Caco-2 (cell line): ENCODE measurements around the gene CABP7. TPM values are rescaled to one million over a fixed set of nuclear protein-coding genes. Genes with fewer than 3 reads are reported as not detected.

ENCODE experiments used
- BruUV-seq: library from RNA; stranded (reverse); fragments of 400-500 nt; replicated peaks from 2 replicates; lab custom pipeline; 2021; lab: Mats Ljungman, UMichigan
- CTCF ChIA-PET: fragments of 300-600 bp; sonication (Branson Sonifier 250); formaldehyde crosslinking; loops from one replicate; lab custom pipeline; 2022; ENCODE audit warnings: antibody characterized with exemption; lab: Charles Lee
- POLR2A ChIA-PET: fragments of 300-600 bp; sonication (Branson Sonifier 250); formaldehyde crosslinking; loops from one replicate; lab custom pipeline; 2022; ENCODE audit warnings: antibody characterized with exemption; lab: Charles Lee
- DNase-seq, 2 experiments: peaks; one replicate each; pipeline versions ENCODE4 v3.0.0 to v3.0.0-alpha.2; 2020 to 2022
- H3K27me3 ChIP-seq: replicated peaks from 2 replicates; pipeline ENCODE4 v1.6.0; 2011; ENCODE audit warnings: low read length; ENCODE audit not compliant: control insufficient read depth, insufficient read depth
- H3K36me3 ChIP-seq: 2 replicates; pipeline ENCODE4 v1.5.1; 2011; ENCODE audit warnings: low read length; ENCODE audit not compliant: control insufficient read depth, insufficient read depth
- H3K4me1 ChIP-seq: fragments of 250-450 bp; sonication (Bioruptor Pico); 2 replicates; pipeline ENCODE4 v1.5.1; 2020; ENCODE audit warnings: mild to moderate bottlenecking
- H3K4me3 ChIP-seq: 2 replicates; pipeline ENCODE4 v1.5.1; 2011; ENCODE audit warnings: low read depth, mild to moderate bottlenecking, control low read depth, low read length
- H3K9me3 ChIP-seq: fragments of 250-450 bp; sonication (Bioruptor Pico); 2 replicates; pipeline ENCODE4 v1.5.1; 2020; ENCODE audit warnings: mild to moderate bottlenecking, moderate library complexity
- H3K27ac Mint-ChIP-seq: one replicate; pipeline ENCODE4 v1.8.0; 2022; ENCODE audit warnings: mixed read lengths; ENCODE audit not compliant: unreplicated experiment
- H3K27me3 Mint-ChIP-seq: one replicate; pipeline ENCODE4 v1.8.0; 2022; ENCODE audit warnings: mixed read lengths; ENCODE audit not compliant: insufficient read depth, unreplicated experiment
- H3K36me3 Mint-ChIP-seq: one replicate; pipeline ENCODE4 v1.8.0; 2022; ENCODE audit warnings: mild to moderate bottlenecking, mixed read lengths; ENCODE audit not compliant: insufficient read depth, unreplicated experiment
- H3K4me1 Mint-ChIP-seq: one replicate; pipeline ENCODE4 v1.8.0; 2022; ENCODE audit warnings: low read depth, mixed read lengths; ENCODE audit not compliant: unreplicated experiment
- H3K4me3 Mint-ChIP-seq: one replicate; pipeline ENCODE4 v1.8.0; 2022; ENCODE audit warnings: mild to moderate bottlenecking, moderate library complexity, mixed read lengths; ENCODE audit not compliant: unreplicated experiment
- H3K9me3 Mint-ChIP-seq: one replicate; pipeline ENCODE4 v1.8.0; 2022; ENCODE audit warnings: mixed read lengths; ENCODE audit not compliant: unreplicated experiment
- intact Hi-C: fragments of 100-400 bp; cut with micrococcal nuclease; formaldehyde crosslinking; loops from one replicate; pipeline ENCODE4 v1.10.0; 2022; ENCODE audit not compliant: unreplicated experiment
- total RNA-seq: library from RNA; stranded (reverse); gene quantifications from 2 replicates; pipeline ENCODE4 v1.2.3, GENCODE V29; 2022
- TF ChIP-seq, protein P1 (sequence below), 2 experiments: fragments of 200-600 bp in 1 of 2; IDR thresholded peaks; 1 replicate in 1 of 2; 2 replicates in 1 of 2; pipeline versions ENCODE4 v1.5.1 to v1.8.0; 2011 to 2022; ENCODE audit warnings: antibody characterized with exemption in 1 of 2, control low read depth in 1 of 2, inconsistent platforms in 1 of 2, low read depth in 1 of 2, low read length in 1 of 2, mild to moderate bottlenecking in 1 of 2, moderate library complexity in 1 of 2; ENCODE audit not compliant: insufficient read depth in 1 of 2, severe bottlenecking in 1 of 2, unreplicated experiment in 1 of 2

The CABP7 gene
- total RNA-seq, 1 experiment from 2014 or later: not detected

DNA sequence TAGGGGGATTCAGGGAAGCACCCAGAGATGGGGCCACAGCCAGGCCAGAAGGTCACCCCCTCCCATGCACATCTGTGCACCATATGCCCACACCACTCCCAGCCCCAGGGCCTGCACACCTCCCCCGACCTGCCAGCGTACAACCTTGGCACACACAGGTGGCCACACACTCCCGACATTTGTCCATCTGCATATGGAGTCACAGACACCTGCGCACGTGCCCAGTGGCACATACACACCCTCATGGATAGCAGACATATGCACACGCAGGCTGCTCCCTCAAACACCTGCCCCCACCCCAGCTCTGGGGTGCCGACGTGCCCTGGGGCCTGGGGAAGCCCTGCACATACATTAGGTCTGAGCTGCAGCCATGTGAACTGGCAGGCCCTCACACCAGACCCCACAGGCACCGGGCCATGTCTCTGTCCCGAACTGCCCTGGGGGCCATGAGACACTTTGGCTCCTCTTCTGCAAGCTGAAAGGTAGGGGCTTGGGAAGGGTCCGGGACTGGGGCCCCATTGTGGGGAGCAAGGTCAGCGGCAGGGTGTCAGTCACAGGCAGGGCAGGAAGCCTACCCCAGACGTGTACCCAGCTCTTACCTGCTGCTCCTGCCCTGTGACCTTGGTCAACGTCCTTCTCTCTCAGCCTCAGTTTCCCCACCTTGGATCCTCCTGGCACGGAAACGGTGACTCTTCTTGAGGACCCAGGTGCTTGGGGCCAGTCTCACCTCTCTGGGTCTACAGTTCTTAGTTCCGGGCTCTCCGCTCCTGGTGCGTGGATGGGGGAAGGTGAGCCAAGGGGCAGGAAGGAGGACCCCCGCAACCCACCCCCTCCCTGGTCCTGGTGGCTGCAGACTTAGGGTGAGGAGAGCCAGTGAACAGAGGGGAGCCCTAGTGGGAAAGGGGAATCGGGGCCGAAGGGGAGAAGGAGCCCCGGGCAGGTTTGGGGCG is 579 bp upstream of the CABP7 start:
- Mint-ChIP-seq H3K27me3 (peaks cover 16% of the 10 kb centered on the region), H3K9me3 (no peaks in the 10 kb centered on the region), H3K27ac (no peak overlapping the region), H3K36me3 (no peaks in the 10 kb centered on the region), H3K4me1 (no peaks in the 10 kb centered on the region), H3K4me3 (peak overlapping the region; percentile 48)
- ChIA-PET CTCF (interaction anchor here (2.3 kb wide), 1 partner anchor 83 kb away, joined by 5 read pairs; no protein-coding TSS in a partner anchor), POLR2A (no interaction called here)
- no peak for DNase-seq
- TF ChIP-seq, protein P1, sequence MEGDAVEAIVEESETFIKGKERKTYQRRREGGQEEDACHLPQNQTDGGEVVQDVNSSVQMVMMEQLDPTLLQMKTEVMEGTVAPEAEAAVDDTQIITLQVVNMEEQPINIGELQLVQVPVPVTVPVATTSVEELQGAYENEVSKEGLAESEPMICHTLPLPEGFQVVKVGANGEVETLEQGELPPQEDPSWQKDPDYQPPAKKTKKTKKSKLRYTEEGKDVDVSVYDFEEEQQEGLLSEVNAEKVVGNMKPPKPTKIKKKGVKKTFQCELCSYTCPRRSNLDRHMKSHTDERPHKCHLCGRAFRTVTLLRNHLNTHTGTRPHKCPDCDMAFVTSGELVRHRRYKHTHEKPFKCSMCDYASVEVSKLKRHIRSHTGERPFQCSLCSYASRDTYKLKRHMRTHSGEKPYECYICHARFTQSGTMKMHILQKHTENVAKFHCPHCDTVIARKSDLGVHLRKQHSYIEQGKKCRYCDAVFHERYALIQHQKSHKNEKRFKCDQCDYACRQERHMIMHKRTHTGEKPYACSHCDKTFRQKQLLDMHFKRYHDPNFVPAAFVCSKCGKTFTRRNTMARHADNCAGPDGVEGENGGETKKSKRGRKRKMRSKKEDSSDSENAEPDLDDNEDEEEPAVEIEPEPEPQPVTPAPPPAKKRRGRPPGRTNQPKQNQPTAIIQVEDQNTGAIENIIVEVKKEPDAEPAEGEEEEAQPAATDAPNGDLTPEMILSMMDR (IDR thresholded peaks at IDR 0.05; ENCODE audit: insufficient read depth in 1 of 2, low read depth in 1 of 2, low read length in 1 of 2, severe bottlenecking in 1 of 2, unreplicated experiment in 1 of 2): no peak
- H3K9me3 ChIP-seq: no peaks in the 10 kb centered on the region
- no peaks in the 10 kb centered on the region for H3K36me3 ChIP-seq
- intact Hi-C loops: no loop called here
- H3K4me1 ChIP-seq: no peaks in the 10 kb centered on the region
- BruUV-seq: no TSS peak
- H3K4me3 ChIP-seq: no peak overlapping the region; the same call in 1 of the 2 replicates
- H3K27me3 ChIP-seq: no peaks in the 10 kb centered on the region; the same call in 1 of the 2 replicates

DNA sequence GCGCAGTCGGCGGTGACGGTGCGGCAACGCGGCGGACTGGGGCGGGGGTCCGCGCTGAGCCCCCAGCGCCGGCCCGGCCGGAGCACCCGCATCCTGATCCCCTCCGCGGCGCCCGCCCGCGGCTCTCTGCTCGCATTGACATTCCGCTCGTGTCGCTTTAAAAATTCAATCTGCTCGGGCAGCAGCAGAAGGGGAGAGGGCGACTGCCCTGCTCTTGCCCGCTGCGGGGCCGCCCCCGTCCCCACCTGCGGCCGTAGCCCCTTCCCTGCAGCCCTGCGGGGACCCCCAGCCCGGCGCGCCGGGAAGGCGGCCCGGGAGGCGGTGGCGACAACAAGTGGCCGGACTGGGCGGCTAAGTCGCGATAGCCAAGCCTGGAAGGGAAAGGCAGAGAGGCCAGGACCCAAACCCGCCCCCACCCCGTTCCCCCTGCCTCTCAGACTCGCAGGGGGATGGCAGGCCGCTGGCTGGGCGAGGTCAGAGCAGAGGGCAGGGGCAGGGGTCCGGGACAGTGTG is 1.1 kb downstream of the CABP7 start:
- H3K27me3 Mint-ChIP-seq: peaks cover 15% of the 10 kb centered on the region

DNA sequence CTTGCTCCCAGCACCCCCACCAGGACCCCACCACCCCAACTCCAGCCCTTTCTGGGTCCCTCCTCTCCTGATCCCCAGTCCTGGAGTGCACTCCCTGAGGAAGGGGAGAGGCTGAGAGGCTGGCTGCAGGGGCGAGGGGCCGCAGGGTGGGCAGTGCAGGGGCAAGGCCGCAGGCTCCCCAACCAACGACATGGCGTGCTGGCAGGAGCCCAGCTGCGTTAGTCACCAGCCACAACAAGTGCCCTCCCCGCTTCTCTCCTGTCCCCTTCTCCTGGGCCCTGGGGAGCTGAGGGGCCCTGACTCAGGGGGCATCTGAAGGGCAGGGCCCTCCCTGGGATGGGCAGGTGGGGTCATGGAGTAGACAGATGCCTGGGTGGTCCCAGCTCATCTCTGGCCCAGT is 2.3 kb downstream of the CABP7 start:
- Histone ChIP-seq H3K27me3 (no peaks in the 10 kb centered on the region), H3K4me3 (no peak overlapping the region), H3K36me3 (no peaks in the 10 kb centered on the region), H3K4me1 (no peaks in the 10 kb centered on the region), H3K9me3 (no peaks in the 10 kb centered on the region)
- ChIA-PET POLR2A (no interaction called here), CTCF (no interaction called here)
- H3K4me3 Mint-ChIP-seq: no peak overlapping the region
- peaks cover 10% of the 10 kb centered on the region for H3K27me3 Mint-ChIP-seq
- DNase-seq: no peak
- H3K27ac Mint-ChIP-seq: no peak overlapping the region
- H3K9me3 Mint-ChIP-seq: no peaks in the 10 kb centered on the region
- TF ChIP-seq, protein P1 (IDR thresholded peaks at IDR 0.05; ENCODE audit: insufficient read depth in 1 of 2, low read depth in 1 of 2, low read length in 1 of 2, severe bottlenecking in 1 of 2, unreplicated experiment in 1 of 2): no peak
- intact Hi-C loops: no loop called here
- H3K4me1 Mint-ChIP-seq: no peaks in the 10 kb centered on the region
- BruUV-seq: no TSS peak
- no peaks in the 10 kb centered on the region for H3K36me3 Mint-ChIP-seq

More for the DNA sequence above, 1.1 kb downstream of the CABP7 start:
- POLR2A ChIA-PET: no interaction called here
- TF ChIP-seq, protein P1 (IDR thresholded peaks at IDR 0.05; ENCODE audit: insufficient read depth in 1 of 2, low read depth in 1 of 2, low read length in 1 of 2, severe bottlenecking in 1 of 2, unreplicated experiment in 1 of 2): no peak
- H3K27ac Mint-ChIP-seq: no peak overlapping the region
- H3K4me1 ChIP-seq: no peaks in the 10 kb centered on the region
- H3K36me3 ChIP-seq: no peaks in the 10 kb centered on the region
- BruUV-seq: no TSS peak
- no peaks in the 10 kb centered on the region for H3K4me1 Mint-ChIP-seq
- DNase-seq: no peak
- no peaks in the 10 kb centered on the region for H3K27me3 ChIP-seq
- H3K9me3 ChIP-seq: no peaks in the 10 kb centered on the region
- H3K4me3 ChIP-seq: no peak overlapping the region
- CTCF ChIA-PET: no interaction called here
- H3K9me3 Mint-ChIP-seq: no peaks in the 10 kb centered on the region
- peak overlapping the region; percentile 51 for H3K4me3 Mint-ChIP-seq
- intact Hi-C loops: no loop called here
- no peaks in the 10 kb centered on the region for H3K36me3 Mint-ChIP-seq
